WERI-Rb-1 (cell line): ENCODE results near the gene TMPRSS9.

Source experiments
- DNase-seq: peaks from one replicate; pipeline ENCODE4 v3.0.0-alpha.2; 2020
- H3K27ac ChIP-seq: fragments of 250-450 bp; sonication (Bioruptor Pico); 2 replicates; pipeline ENCODE4 v1.5.1; 2020; ENCODE audit warnings: mild to moderate bottlenecking, moderate library complexity
- H3K27me3 ChIP-seq: fragments of 250-450 bp; sonication (Bioruptor Pico); 2 replicates; pipeline ENCODE4 v1.5.1; 2021; ENCODE audit warnings: mild to moderate bottlenecking, low read depth, moderate library complexity; ENCODE audit not compliant: insufficient read depth, severe bottlenecking
- H3K36me3 ChIP-seq: fragments of 250-450 bp; sonication (Bioruptor Pico); 2 replicates; pipeline ENCODE4 v1.5.1; 2020; ENCODE audit warnings: mild to moderate bottlenecking, moderate library complexity
- H3K4me3 ChIP-seq: 2 replicates; pipeline ENCODE4 v1.5.1; 2011; ENCODE audit warnings: low read depth, mild to moderate bottlenecking, control low read depth, low read length
- H3K9me3 ChIP-seq: fragments of 250-450 bp; sonication (Bioruptor Pico); 2 replicates; pipeline ENCODE4 v1.5.1; 2021; ENCODE audit warnings: mild to moderate bottlenecking, moderate library complexity; ENCODE audit not compliant: severe bottlenecking
- TF ChIP-seq, protein P1 (sequence below): IDR thresholded peaks from 2 replicates; pipeline ENCODE4 v1.5.1; 2011; ENCODE audit warnings: low read depth, mild to moderate bottlenecking, control low read depth, inconsistent platforms, low read length

TMPRSS9 gene

DNA sequence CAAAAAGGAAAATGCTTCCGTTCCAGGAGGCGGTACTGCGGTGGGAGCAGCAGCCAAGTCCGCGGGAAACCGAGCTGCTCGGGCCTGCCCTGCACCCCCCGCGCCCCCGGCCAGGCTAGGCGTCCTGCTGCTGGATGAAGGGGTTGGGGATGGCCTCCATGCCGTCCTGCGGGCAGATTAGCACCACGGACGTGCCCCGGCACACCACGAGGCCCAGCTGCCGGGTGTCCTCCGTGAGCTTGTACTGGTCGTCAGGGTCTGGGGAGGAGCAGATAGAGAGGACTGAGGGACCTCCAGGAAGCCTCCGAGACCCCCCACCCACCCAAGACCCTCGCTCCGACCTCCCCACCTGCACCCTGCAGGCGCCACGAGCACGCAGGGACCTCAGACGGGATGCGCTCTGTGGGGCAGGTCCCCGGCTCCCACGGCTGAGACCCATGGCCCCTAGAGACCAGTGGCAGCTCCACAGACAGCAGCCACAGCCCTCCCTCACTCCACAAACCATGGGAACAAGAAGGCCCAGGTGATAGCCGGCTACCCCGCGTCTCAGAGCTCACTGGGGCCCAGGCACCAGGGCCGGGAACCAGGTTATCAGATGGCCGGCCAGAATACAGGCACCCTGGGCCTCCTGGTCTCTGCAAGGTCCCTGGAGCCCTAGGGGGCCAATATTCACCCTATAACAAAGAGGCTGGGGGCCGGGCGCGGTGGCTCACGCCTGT is 38.3 kb upstream of the TMPRSS9 start:
- DNase-seq = no peak
- Histone ChIP-seq H3K36me3 (peaks cover 44% of the 10 kb centered on the region), H3K27ac (no peak overlapping the region), H3K9me3 (no peaks in the 10 kb centered on the region), H3K27me3 (no peaks in the 10 kb centered on the region), H3K4me3 (no peak overlapping the region)
- TF ChIP-seq, protein P1, sequence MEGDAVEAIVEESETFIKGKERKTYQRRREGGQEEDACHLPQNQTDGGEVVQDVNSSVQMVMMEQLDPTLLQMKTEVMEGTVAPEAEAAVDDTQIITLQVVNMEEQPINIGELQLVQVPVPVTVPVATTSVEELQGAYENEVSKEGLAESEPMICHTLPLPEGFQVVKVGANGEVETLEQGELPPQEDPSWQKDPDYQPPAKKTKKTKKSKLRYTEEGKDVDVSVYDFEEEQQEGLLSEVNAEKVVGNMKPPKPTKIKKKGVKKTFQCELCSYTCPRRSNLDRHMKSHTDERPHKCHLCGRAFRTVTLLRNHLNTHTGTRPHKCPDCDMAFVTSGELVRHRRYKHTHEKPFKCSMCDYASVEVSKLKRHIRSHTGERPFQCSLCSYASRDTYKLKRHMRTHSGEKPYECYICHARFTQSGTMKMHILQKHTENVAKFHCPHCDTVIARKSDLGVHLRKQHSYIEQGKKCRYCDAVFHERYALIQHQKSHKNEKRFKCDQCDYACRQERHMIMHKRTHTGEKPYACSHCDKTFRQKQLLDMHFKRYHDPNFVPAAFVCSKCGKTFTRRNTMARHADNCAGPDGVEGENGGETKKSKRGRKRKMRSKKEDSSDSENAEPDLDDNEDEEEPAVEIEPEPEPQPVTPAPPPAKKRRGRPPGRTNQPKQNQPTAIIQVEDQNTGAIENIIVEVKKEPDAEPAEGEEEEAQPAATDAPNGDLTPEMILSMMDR = no peak

DNA sequence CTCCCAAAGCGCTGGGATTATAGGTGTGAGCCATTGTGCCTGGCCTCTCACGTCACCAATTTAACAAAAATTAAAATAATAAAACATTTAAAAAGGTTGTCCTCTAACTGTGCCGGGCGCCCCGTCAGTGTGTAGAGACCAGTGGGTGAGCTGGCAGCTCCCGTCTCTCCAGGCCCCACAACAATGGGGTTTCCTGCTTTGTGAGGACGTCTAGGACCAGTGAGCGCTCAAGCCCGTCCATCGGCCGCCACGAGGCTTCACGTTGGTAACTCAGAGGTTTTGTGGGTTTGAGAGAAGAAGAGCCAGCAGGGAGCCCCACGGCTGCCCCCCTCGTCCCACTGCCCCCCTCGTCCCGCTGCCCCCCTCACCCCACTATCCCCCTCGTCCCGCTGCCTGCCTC is 36.4 kb upstream of the TMPRSS9 start:
- DNase-seq = no peak
- Histone ChIP-seq H3K9me3 (no peaks in the 10 kb centered on the region), H3K27me3 (no peaks in the 10 kb centered on the region), H3K27ac (no peak overlapping the region), H3K4me3 (no peak overlapping the region), H3K36me3 (peaks cover 51% of the 10 kb centered on the region)
- TF ChIP-seq, protein P1 = no peak

DNA sequence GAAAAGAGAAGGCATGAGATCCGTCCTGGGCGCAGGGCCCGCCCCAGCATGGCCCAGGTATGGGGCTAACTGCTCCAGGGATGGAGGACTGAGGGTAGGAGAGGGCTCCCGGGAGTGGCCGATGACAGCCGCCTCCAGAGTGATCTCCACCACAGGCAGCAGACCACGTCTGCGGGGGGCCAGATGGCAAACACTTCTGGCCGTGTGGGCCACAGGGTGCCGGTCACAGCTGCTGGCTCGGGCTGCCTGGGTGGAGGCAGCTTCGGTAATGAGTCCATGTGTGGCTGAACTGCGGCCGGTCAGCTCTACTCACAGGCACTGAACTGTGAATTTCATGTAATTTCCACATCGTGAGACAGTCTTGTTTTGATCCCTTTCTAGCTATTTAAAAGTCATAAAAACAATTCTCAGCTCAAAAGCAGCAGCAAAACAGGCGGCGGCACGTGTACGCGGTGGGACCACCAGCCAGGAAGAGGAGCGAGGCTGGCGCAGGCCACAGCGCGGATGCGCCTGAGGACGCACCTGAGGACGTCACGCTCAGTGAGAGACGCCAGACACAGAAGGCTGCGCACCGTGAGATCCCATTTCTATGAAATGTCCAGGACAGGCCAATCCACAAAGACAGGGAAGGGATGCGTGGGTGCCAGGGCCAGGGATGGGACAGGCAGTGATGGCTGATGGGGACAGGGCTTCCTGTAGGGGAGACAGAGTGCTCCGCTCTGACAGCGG is 35.7 kb upstream of the TMPRSS9 start:
- DNase-seq = no peak
- Histone ChIP-seq H3K36me3 (peaks cover 51% of the 10 kb centered on the region), H3K27me3 (no peaks in the 10 kb centered on the region), H3K9me3 (no peaks in the 10 kb centered on the region), H3K27ac (no peak overlapping the region), H3K4me3 (no peak overlapping the region)
- TF ChIP-seq, protein P1 = no peak

DNA sequence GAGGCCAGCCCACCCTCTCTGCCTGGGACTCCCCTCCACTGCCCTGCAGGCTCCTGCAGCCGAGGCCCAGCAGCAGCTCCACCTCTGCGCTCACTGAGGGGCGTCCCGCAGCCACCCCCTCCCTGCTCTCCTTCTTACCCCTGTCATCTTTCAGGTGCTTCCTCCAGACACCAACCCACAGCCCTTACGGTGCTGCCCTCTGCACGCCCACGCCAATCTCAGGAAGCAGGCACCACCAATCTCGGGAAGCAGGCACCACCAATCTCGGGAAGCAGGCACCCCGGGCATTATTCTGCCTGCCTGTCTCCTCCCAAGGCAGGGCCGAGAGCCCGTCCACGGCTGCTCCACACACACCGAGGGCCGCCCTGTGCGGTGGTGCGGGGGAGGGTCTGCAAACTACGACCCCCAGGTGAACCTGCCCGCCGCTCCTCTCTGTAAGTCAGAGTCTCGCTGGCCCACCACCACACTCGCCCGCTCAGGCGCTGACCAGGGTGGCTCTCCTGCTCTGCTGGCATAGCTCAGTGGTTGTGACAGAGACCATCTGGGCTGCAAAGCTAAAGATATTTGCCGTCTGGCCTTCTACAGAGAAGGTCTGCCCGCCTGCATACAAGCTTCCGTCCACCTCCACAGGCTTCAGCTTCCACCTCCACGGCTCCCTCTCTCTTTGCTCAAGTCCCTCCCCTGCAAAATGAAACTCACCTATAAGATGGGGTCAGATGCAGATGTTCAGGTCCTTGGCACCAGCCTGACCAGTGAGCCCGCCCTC is 34.6 kb upstream of the TMPRSS9 start:
- TF ChIP-seq, protein P1 = no peak
- no peaks in the 10 kb centered on the region for H3K27me3 ChIP-seq
- no peaks in the 10 kb centered on the region for H3K9me3 ChIP-seq
- peaks cover 51% of the 10 kb centered on the region for H3K36me3 ChIP-seq
- H3K27ac ChIP-seq = no peak overlapping the region
- no peak overlapping the region for H3K4me3 ChIP-seq
- no peak for DNase-seq

DNA sequence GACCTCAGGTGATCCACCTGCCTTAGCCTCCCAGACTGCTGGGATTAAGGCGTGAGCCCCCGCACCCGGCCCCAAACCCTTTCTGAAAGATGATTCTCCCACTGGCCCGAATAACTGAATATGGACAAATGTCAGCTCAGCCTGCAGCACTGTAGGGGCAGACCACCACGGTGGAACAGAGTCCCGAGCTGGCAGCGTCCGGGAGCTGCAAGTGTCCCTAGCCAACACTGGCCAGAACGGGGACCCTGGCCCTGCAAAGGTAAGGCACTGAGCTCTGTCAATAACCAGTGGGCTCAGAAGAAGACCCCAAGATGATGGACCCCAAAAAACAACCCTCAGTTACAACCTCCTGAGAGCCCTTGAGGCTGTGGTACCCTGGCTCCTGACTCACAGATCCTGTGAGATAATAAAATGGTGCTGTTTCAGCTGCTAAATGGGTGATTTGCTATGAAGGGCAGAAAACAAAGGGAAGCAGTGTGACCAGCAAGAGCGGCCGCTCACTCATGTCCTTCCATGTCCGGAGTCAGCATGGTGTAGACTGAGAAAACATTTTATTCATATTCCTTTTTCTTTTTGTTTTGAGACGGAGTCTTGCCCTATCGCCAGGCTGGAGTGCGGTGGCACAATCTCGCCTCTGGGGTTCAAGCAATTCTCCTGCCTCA is 33.2 kb upstream of the TMPRSS9 start:
- peak overlapping the region; percentile 91; the same call in 1 of the 2 replicates for H3K27ac ChIP-seq
- H3K27me3 ChIP-seq = no peaks in the 10 kb centered on the region
- H3K36me3 ChIP-seq = peaks cover 46% of the 10 kb centered on the region
- DNase-seq = no peak
- no peaks in the 10 kb centered on the region for H3K9me3 ChIP-seq
- TF ChIP-seq, protein P1 = no peak
- H3K4me3 ChIP-seq = no peak overlapping the region
